HepG2 (cell line): Measurements from ENCODE around the gene CACNA1G. TPM values are rescaled to one million over a fixed set of nuclear protein-coding genes. Genes with fewer than 3 reads are reported as not detected.

Experiments used
- ATF7-NPFF ChIP-seq: sonication (generic); formaldehyde crosslinking; IDR thresholded peaks from 2 replicates; pipeline ENCODE4 v1.8.1; 2023; ENCODE audit warnings: mild to moderate bottlenecking, low read depth, missing genetic modification reagents, moderate library complexity
- ESRRA ChIP-seq: sonication (generic); formaldehyde crosslinking; IDR thresholded peaks from 2 replicates; pipeline ENCODE4 v1.5.1; 2020; ENCODE audit warnings: mild to moderate bottlenecking, low read depth, missing genetic modification reagents
- GFI1 ChIP-seq: sonication (generic); formaldehyde crosslinking; IDR thresholded peaks from 2 replicates; pipeline ENCODE4 v1.5.0; 2020; ENCODE audit warnings: missing genetic modification reagents, mild to moderate bottlenecking, borderline replicate concordance
- IRF2 ChIP-seq: IDR thresholded peaks from 2 replicates; pipeline ENCODE4 v1.6.1; 2018; ENCODE audit warnings: missing genetic modification reagents, missing compliant biosample characterization
- JUND ChIP-seq: sonication (generic); formaldehyde crosslinking; IDR thresholded peaks from 2 replicates; pipeline ENCODE4 v1.8.0; 2022; ENCODE audit warnings: mild to moderate bottlenecking, missing genetic modification reagents
- KAT2B ChIP-seq: fragments of 150-350 bp; IDR thresholded peaks from 2 replicates; pipeline ENCODE4 v1.6.1; 2014; ENCODE audit warnings: low read depth, low read length, borderline replicate concordance
- MAFF ChIP-seq: IDR thresholded peaks from 2 replicates; pipeline ENCODE4 v1.6.1; 2011; ENCODE audit warnings: low read depth, low read length, improper control_type of control experiment
- NCOA1 ChIP-seq: sonication (generic); formaldehyde crosslinking; IDR thresholded peaks from 2 replicates; pipeline ENCODE4 v1.9.0; 2021; ENCODE audit warnings: missing genetic modification reagents
- SAFB2 ChIP-seq: sonication (generic); formaldehyde crosslinking; IDR thresholded peaks from 2 replicates; pipeline ENCODE4 v1.5.1; 2020; ENCODE audit warnings: missing genetic modification reagents, low read depth, mild to moderate bottlenecking, borderline replicate concordance
- SP4 ChIP-seq: sonication (generic); formaldehyde crosslinking; IDR thresholded peaks from 2 replicates; pipeline ENCODE4 v1.8.1; 2023; ENCODE audit warnings: mild to moderate bottlenecking, missing genetic modification reagents
- SRSF4 ChIP-seq: fragments of 200-400 bp; formaldehyde crosslinking; IDR thresholded peaks from one replicate; pipeline ENCODE4 v1.6.1; 2018; ENCODE audit warnings: mild to moderate bottlenecking, low read depth, low read length, moderate library complexity; ENCODE audit not compliant: poor library complexity, severe bottlenecking
- ZBTB7A ChIP-seq: sonication (generic); formaldehyde crosslinking; IDR thresholded peaks from 2 replicates; pipeline ENCODE4 v1.8.0; 2022; ENCODE audit warnings: mild to moderate bottlenecking, missing genetic modification reagents
- ZC3H4 ChIP-seq: sonication (generic); formaldehyde crosslinking; IDR thresholded peaks from 2 replicates; pipeline ENCODE4 v1.4.0; 2020; ENCODE audit warnings: missing genetic modification reagents, borderline replicate concordance
- ZFP36 ChIP-seq: fragments of 150-350 bp; IDR thresholded peaks from 2 replicates; pipeline ENCODE4 v1.6.1; 2018; ENCODE audit warnings: borderline replicate concordance, low read length, low read depth; ENCODE audit not compliant: partially characterized antibody
- ZFX ChIP-seq: sonication (generic); formaldehyde crosslinking; IDR thresholded peaks from 2 replicates; pipeline ENCODE4 v1.4.0; 2020; ENCODE audit warnings: mild to moderate bottlenecking, low read depth, missing genetic modification reagents, moderate library complexity
- ZNF234 ChIP-seq: sonication (generic); formaldehyde crosslinking; conservative IDR thresholded peaks from 2 replicates; pipeline ENCODE4 v1.5.1; 2020; ENCODE audit warnings: mild to moderate bottlenecking, missing genetic modification reagents
- ZNF430 ChIP-seq: sonication (generic); formaldehyde crosslinking; IDR thresholded peaks from 2 replicates; pipeline ENCODE4 v1.9.0; 2021; ENCODE audit warnings: mild to moderate bottlenecking, missing genetic modification reagents
- ZNF629 ChIP-seq: sonication (generic); formaldehyde crosslinking; conservative IDR thresholded peaks from 2 replicates; pipeline ENCODE4 v1.5.0; 2020; ENCODE audit warnings: missing genetic modification reagents
- ZNF777 ChIP-seq: sonication (generic); formaldehyde crosslinking; IDR thresholded peaks from 2 replicates; pipeline ENCODE4 v1.4.0; 2020; ENCODE audit warnings: missing genetic modification reagents
- ZNF781 ChIP-seq: sonication (generic); formaldehyde crosslinking; IDR thresholded peaks from 2 replicates; pipeline ENCODE4 v1.5.1; 2020; ENCODE audit warnings: borderline replicate concordance, mild to moderate bottlenecking, missing genetic modification reagents; ENCODE audit errors: not compliant biosample characterization
- polyA plus RNA-seq, 8 experiments: library from polyadenylated mRNA; depleted of rRNA in 3 of 8; stranded (reverse) in 7 of 8; unstranded in 1 of 8; fragments of >200 nt; fragmentation: Illumina TruSeq in 4 of 8; extraction: Trizol in 4 of 8; gene quantifications; 2 replicates each; pipeline versions ENCODE4 v1.2.1 to v1.2.3, GENCODE V29; 2011 to 2016; ENCODE audit warnings: low read depth in 4 of 8, missing spikeins in 1 of 8, mixed read lengths in 1 of 8; ENCODE audit not compliant: insufficient read depth in 1 of 8
- total RNA-seq, 5 experiments: library from RNA; depleted of rRNA; stranded (reverse); fragments of >200 nt; fragmentation: Illumina TruSeq; extraction: Trizol; gene quantifications; 2 replicates each; pipeline ENCODE4 v1.2.3, GENCODE V29; 2016; ENCODE audit warnings: low read depth in 1 of 5
- TF ChIP-seq, protein P1 (sequence below): sonication (generic); formaldehyde crosslinking; IDR thresholded peaks from 2 replicates; pipeline ENCODE4 v1.4.0; 2020; ENCODE audit warnings: missing genetic modification reagents
- TF ChIP-seq, protein P2 (sequence below): sonication (generic); formaldehyde crosslinking; IDR thresholded peaks from 2 replicates; pipeline ENCODE4 v1.5.0; 2020; ENCODE audit warnings: missing genetic modification reagents, mild to moderate bottlenecking, borderline replicate concordance
- TF ChIP-seq, protein P3 (sequence below): sonication (generic); formaldehyde crosslinking; IDR thresholded peaks from 2 replicates; pipeline ENCODE4 v1.5.0; 2020; ENCODE audit warnings: missing genetic modification reagents
- TF ChIP-seq, protein P4 (sequence below): sonication (generic); formaldehyde crosslinking; conservative IDR thresholded peaks from 2 replicates; pipeline ENCODE4 v1.8.1; 2023; ENCODE audit warnings: missing genetic modification reagents

CACNA1G gene
- total and polyA plus RNA-seq, 2 of the 13 experiments (the other 11 are each of a cell fraction or from before 2014, with no cell fraction given), result 0.02 TPM; not detected in 1

DNA sequence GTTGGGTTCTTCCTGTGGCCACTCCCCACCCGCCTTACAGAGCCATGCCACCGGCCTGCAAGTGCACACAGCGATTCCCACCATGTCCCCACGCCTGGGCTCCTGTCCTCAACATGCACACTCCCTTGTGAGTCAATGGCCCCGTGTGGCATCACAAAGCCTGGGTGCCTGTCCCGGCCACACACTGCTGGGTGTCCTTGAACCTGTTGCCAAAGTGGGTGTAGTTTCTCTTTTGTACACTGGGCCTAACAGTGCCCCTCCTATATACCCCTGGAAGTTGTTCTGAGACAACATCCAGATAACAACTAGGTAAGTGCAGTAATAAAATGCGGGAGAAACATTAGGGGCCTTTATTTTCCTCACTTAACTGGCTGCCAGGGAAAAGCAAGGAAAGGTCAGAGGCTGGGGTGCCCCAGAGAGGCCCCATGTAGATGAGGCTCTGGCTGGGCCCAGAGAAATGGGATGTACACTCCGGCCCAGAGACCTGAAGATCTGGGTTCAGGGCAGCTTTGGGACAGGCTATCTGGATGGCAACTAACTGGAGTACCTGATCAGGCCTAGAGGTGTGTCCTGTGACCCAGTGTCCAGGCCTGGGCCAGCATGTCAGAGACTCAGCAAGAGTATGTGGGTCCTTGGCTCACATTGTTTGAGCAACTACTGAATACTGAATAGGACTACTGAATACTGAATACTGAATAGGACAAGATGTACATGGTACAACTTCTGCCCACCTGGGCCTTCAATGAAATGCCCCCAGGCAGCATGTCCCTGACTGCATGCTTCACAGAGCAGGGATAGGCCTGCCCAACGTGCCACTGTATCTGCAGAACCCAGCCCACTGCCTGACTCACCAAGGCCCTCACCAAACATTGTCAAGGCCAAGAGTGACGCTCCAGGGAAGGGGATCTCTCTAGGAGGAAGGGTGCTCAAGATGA is 82.5 kb downstream of the CACNA1G start (continued):
- TF ChIP-seq GFI1 (CRISPR knock-in tag) (no peak), ZNF781 (CRISPR knock-in tag) (no peak), ZFX (CRISPR knock-in tag) (peak; percentile 34; the same call in 1 of the 2 replicates), MAFF (no peak), ZC3H4 (CRISPR knock-in tag) (no peak), SRSF4 (no peak), SP4 (CRISPR knock-in tag) (0 out of 2 replicates have a peak, but pooled peaks have one; percentile 16), NCOA1 (CRISPR knock-in tag) (no peak), ZFP36 (no peak), ZBTB7A (0 out of 2 replicates have a peak, but pooled peaks have one; percentile 40), JUND (CRISPR knock-in tag) (peak; percentile 49; the same call in 1 of the 2 replicates), ZNF430 (CRISPR knock-in tag) (no peak), IRF2 (CRISPR knock-in tag) (0 out of 2 replicates have a peak, but pooled peaks have one; percentile 47), ZNF234 (no peak), SAFB2 (CRISPR knock-in tag) (no peak), KAT2B (no peak), ESRRA (CRISPR knock-in tag) (0 out of 2 replicates have a peak, but pooled peaks have one; percentile 15), ZNF629 (CRISPR knock-in tag) (no peak), ZNF777 (no peak), ATF7-NPFF (CRISPR knock-in tag) (no peak)
- TF ChIP-seq, protein P1, sequence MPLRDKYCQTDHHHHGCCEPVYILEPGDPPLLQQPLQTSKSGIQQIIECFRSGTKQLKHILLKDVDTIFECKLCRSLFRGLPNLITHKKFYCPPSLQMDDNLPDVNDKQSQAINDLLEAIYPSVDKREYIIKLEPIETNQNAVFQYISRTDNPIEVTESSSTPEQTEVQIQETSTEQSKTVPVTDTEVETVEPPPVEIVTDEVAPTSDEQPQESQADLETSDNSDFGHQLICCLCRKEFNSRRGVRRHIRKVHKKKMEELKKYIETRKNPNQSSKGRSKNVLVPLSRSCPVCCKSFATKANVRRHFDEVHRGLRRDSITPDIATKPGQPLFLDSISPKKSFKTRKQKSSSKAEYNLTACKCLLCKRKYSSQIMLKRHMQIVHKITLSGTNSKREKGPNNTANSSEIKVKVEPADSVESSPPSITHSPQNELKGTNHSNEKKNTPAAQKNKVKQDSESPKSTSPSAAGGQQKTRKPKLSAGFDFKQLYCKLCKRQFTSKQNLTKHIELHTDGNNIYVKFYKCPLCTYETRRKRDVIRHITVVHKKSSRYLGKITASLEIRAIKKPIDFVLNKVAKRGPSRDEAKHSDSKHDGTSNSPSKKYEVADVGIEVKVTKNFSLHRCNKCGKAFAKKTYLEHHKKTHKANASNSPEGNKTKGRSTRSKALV (CRISPR knock-in tag), result no peak
- TF ChIP-seq, protein P2, sequence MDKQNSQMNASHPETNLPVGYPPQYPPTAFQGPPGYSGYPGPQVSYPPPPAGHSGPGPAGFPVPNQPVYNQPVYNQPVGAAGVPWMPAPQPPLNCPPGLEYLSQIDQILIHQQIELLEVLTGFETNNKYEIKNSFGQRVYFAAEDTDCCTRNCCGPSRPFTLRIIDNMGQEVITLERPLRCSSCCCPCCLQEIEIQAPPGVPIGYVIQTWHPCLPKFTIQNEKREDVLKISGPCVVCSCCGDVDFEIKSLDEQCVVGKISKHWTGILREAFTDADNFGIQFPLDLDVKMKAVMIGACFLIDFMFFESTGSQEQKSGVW (CRISPR knock-in tag), result no peak
- TF ChIP-seq, protein P3, sequence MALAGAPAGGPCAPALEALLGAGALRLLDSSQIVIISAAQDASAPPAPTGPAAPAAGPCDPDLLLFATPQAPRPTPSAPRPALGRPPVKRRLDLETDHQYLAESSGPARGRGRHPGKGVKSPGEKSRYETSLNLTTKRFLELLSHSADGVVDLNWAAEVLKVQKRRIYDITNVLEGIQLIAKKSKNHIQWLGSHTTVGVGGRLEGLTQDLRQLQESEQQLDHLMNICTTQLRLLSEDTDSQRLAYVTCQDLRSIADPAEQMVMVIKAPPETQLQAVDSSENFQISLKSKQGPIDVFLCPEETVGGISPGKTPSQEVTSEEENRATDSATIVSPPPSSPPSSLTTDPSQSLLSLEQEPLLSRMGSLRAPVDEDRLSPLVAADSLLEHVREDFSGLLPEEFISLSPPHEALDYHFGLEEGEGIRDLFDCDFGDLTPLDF (CRISPR knock-in tag), result no peak
- TF ChIP-seq, protein P4, sequence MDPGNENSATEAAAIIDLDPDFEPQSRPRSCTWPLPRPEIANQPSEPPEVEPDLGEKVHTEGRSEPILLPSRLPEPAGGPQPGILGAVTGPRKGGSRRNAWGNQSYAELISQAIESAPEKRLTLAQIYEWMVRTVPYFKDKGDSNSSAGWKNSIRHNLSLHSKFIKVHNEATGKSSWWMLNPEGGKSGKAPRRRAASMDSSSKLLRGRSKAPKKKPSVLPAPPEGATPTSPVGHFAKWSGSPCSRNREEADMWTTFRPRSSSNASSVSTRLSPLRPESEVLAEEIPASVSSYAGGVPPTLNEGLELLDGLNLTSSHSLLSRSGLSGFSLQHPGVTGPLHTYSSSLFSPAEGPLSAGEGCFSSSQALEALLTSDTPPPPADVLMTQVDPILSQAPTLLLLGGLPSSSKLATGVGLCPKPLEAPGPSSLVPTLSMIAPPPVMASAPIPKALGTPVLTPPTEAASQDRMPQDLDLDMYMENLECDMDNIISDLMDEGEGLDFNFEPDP (CRISPR knock-in tag), result no peak
